MCF 10A (cell line): ENCODE measurements around the gene AARS2. TPM values are rescaled to one million over a fixed set of nuclear protein-coding genes. Genes with fewer than 3 reads are reported as not detected.

ENCODE experiments used
- BruUV-seq: library from RNA; stranded (reverse); fragments of 400-500 nt; replicated peaks from 2 replicates; lab custom pipeline; 2021; lab: Mats Ljungman, UMichigan
- CTCF ChIA-PET: fragments of 300-600 bp; sonication (Branson Sonifier 250); formaldehyde crosslinking; extraction: SDS; loops from one replicate; lab custom pipeline; 2021; ENCODE audit warnings: antibody characterized with exemption, inconsistent platforms; lab: Yijun Ruan, JAX
- POLR2A ChIA-PET: fragments of 300-600, 350-650 bp; sonication (Branson Sonifier 250); formaldehyde crosslinking; extraction: SDS; loops from one replicate; lab custom pipeline; 2020; ENCODE audit warnings: antibody characterized with exemption, inconsistent platforms; lab: Yijun Ruan, JAX
- DNase-seq: peaks from one replicate; pipeline ENCODE4 v3.0.0-alpha.2; 2018; ENCODE audit not compliant: unreplicated experiment
- H3K27ac Mint-ChIP-seq: one replicate; pipeline ENCODE4 v1.8.0; 2022; ENCODE audit warnings: mild to moderate bottlenecking, low read depth, mixed read lengths; ENCODE audit not compliant: unreplicated experiment
- H3K27me3 Mint-ChIP-seq: one replicate; pipeline ENCODE4 v1.8.0; 2022; ENCODE audit warnings: mixed read lengths; ENCODE audit not compliant: insufficient read depth, unreplicated experiment
- H3K36me3 Mint-ChIP-seq: one replicate; pipeline ENCODE4 v1.8.0; 2022; ENCODE audit warnings: mild to moderate bottlenecking, moderate library complexity, mixed read lengths; ENCODE audit not compliant: insufficient read depth, unreplicated experiment
- H3K4me1 Mint-ChIP-seq: one replicate; pipeline ENCODE4 v1.8.0; 2022; ENCODE audit warnings: mixed read lengths; ENCODE audit not compliant: insufficient read depth, unreplicated experiment
- H3K4me3 Mint-ChIP-seq: one replicate; pipeline ENCODE4 v1.8.0; 2022; ENCODE audit warnings: mild to moderate bottlenecking, moderate library complexity, mixed read lengths; ENCODE audit not compliant: unreplicated experiment
- H3K9me3 Mint-ChIP-seq: one replicate; pipeline ENCODE4 v1.8.0; 2022; ENCODE audit warnings: mixed read lengths; ENCODE audit not compliant: unreplicated experiment
- CTCF ChIP-seq: fragments of 200-600 bp; IDR thresholded peaks from one replicate; pipeline ENCODE4 v1.8.0; 2022; ENCODE audit warnings: antibody characterized with exemption, mild to moderate bottlenecking; ENCODE audit not compliant: unreplicated experiment
- intact Hi-C: fragments of 100-400 bp; cut with micrococcal nuclease; formaldehyde crosslinking; loops from 2 replicates; pipeline ENCODE4 v1.14.1; 2022
- total RNA-seq: library from RNA; stranded (reverse); gene quantifications from 2 replicates; pipeline ENCODE4 v1.2.3, GENCODE V29; 2022

The AARS2 gene
- total RNA-seq, 1 experiment from 2014 or later = 15.5 TPM

GRCh38 chr6:44271406-44271723 is 41.8 kb downstream of the AARS2 start:
- ChIA-PET POLR2A (interaction anchor here (1.3 kb wide), 1 partner anchor 115 kb away, joined by 3 read pairs; no protein-coding TSS in a partner anchor), CTCF (interaction anchor here (1.6 kb wide), 1 partner anchor 67 kb away, joined by 12 read pairs; no protein-coding TSS in a partner anchor)
- TF ChIP-seq CTCF = no peak
- H3K4me3 Mint-ChIP-seq = no peak overlapping the region
- no peak for DNase-seq
- H3K4me1 Mint-ChIP-seq = no peaks in the 10 kb centered on the region
- intact Hi-C loops = no loop called here
- BruUV-seq = no TSS peak
- no peak overlapping the region for H3K27ac Mint-ChIP-seq
- H3K27me3 Mint-ChIP-seq = peaks cover 39% of the 10 kb centered on the region
- H3K9me3 Mint-ChIP-seq = no peaks in the 10 kb centered on the region
- no peaks in the 10 kb centered on the region for H3K36me3 Mint-ChIP-seq

GRCh38 chr6:44270526-44271405 is 42.4 kb downstream of the AARS2 start:
- DNase-seq = no peak
- Mint-ChIP-seq H3K36me3 (no peaks in the 10 kb centered on the region), H3K4me3 (no peak overlapping the region), H3K4me1 (no peaks in the 10 kb centered on the region), H3K27ac (no peak overlapping the region), H3K9me3 (no peaks in the 10 kb centered on the region), H3K27me3 (peaks cover 39% of the 10 kb centered on the region)
- TF ChIP-seq CTCF = no peak
- ChIA-PET CTCF (interaction anchor here (1.5 to 5.8 kb wide), 2 partner anchors 38 to 65 kb away, joined by 4 to 214 read pairs; no protein-coding TSS in a partner anchor), POLR2A (no interaction called here)
- BruUV-seq = no TSS peak
- intact Hi-C loops = no loop called here

GRCh38 chr6:44269921-44270525 is 43.1 kb downstream of the AARS2 start, which contains the start of gene TMEM151B:
TMEM151B (plus strand) TSS chr6:44270450; CDS start chr6:44270743, 293 bp downstream.
- Mint-ChIP-seq H3K36me3 (no peaks in the 10 kb centered on the region), H3K4me1 (no peaks in the 10 kb centered on the region), H3K9me3 (no peaks in the 10 kb centered on the region), H3K4me3 (no peak within 1 kb of the TSS), H3K27me3 (peaks cover 39% of the 10 kb centered on the region), H3K27ac (no peak within 1 kb of the TSS)
- BruUV-seq = no TSS peak
- ChIA-PET CTCF (interaction anchor here (0.6 to 5.8 kb wide), 4 partner anchors 26 to 1235 kb away, joined by 3 to 214 read pairs (median 4); no protein-coding TSS in a partner anchor), POLR2A (interaction anchor here (0.7 to 4.2 kb wide), 2 partner anchors 37 to 70 kb away, joined by 3 to 17 read pairs; no protein-coding TSS in a partner anchor)
- intact Hi-C loops = loop anchor here (2.0 to 5.0 kb wide), 2 partner anchors 35 to 187 kb away; no protein-coding TSS in a partner anchor
- DNase-seq = no peak
- TF ChIP-seq CTCF = no peak
